Neural cell (in vitro differentiated cells): ENCODE data around the gene SSTR4. TPM values are rescaled to one million over a fixed set of nuclear protein-coding genes. Genes with fewer than 3 reads are reported as not detected.

Source experiments
- H2AFZ ChIP-seq: fragments of 200-600, 300-800 bp; sonication (generic), shearing (Covaris generic); 2 replicates; pipeline ENCODE4 v1.6.0; 2014; ENCODE audit warnings: low read depth, mild to moderate bottlenecking, antibody characterized with exemption, low read length, moderate library complexity
- H3F3A ChIP-seq: fragments of 200-600 bp; shearing (Covaris generic); 2 replicates; pipeline ENCODE4 v1.6.1; 2016; ENCODE audit warnings: mild to moderate bottlenecking, moderate library complexity, mixed read lengths, antibody characterized with exemption, low read length; ENCODE audit not compliant: insufficient read depth, poor library complexity, severe bottlenecking
- H3K27ac ChIP-seq: fragments of 200-600, 300-800 bp; sonication (generic), shearing (Covaris generic); 2 replicates; pipeline ENCODE4 v1.5.1; 2014; ENCODE audit warnings: mild to moderate bottlenecking, low read length, moderate library complexity
- H3K27me3 ChIP-seq: fragments of 300-800, 200-600 bp; sonication (generic), shearing (Covaris generic); 2 replicates; pipeline ENCODE4 v1.6.0; 2014; ENCODE audit warnings: mild to moderate bottlenecking, low read depth, low read length, moderate library complexity; ENCODE audit not compliant: insufficient read depth
- H3K36me3 ChIP-seq: fragments of 300-800, 200-600 bp; sonication (generic), shearing (Covaris generic); 2 replicates; pipeline ENCODE4 v1.5.1; 2014; ENCODE audit warnings: mild to moderate bottlenecking, antibody characterized with exemption, low read length, moderate library complexity; ENCODE audit not compliant: insufficient read depth
- H3K4me2 ChIP-seq: fragments of 300-800, 200-600 bp; sonication (generic), shearing (Covaris generic); 2 replicates; pipeline ENCODE4 v1.6.0; 2014; ENCODE audit warnings: mild to moderate bottlenecking, low read length
- H3K4me3 ChIP-seq: fragments of 300-800, 200-600 bp; sonication (generic), shearing (Covaris generic); 2 replicates; pipeline ENCODE4 v1.5.1; 2014; ENCODE audit warnings: mild to moderate bottlenecking, low read length, moderate library complexity
- H3K79me2 ChIP-seq: fragments of 200-600 bp; shearing (Covaris generic); replicated peaks from 2 replicates; pipeline ENCODE4 v1.6.0; 2014; ENCODE audit warnings: mild to moderate bottlenecking, low read length, moderate library complexity; ENCODE audit not compliant: insufficient read depth
- H3K9ac ChIP-seq: fragments of 300-800, 200-600 bp; sonication (generic), shearing (Covaris generic); 2 replicates; pipeline ENCODE4 v1.6.1; 2016; ENCODE audit warnings: mild to moderate bottlenecking, low read length, mixed read lengths
- H3K9me2 ChIP-seq: fragments of 200-600 bp; shearing (Covaris generic); 2 replicates; pipeline ENCODE4 v1.6.1; 2016; ENCODE audit warnings: mild to moderate bottlenecking, low read length, mixed read lengths; ENCODE audit not compliant: insufficient read depth
- H3K9me3 ChIP-seq: fragments of 200-600, 300-800 bp; sonication (generic), shearing (Covaris generic); 2 replicates; pipeline ENCODE4 v1.6.1; 2016; ENCODE audit warnings: mild to moderate bottlenecking, mixed run types, low read length, moderate library complexity, mixed read lengths
- H4K20me1 ChIP-seq: fragments of 200-600 bp; shearing (Covaris generic); 2 replicates; pipeline ENCODE4 v1.6.1; 2016; ENCODE audit warnings: mild to moderate bottlenecking, mixed run types; ENCODE audit not compliant: insufficient read depth
- EP300 ChIP-seq: fragments of 450-650 bp; conservative IDR thresholded peaks from 2 replicates; pipeline ENCODE4 v1.6.1; 2014; ENCODE audit warnings: antibody characterized with exemption, mild to moderate bottlenecking, moderate library complexity; ENCODE audit not compliant: poor library complexity, severe bottlenecking
- EZH2 ChIP-seq: fragments of 200-600, 300-800 bp; shearing (Covaris generic), sonication (generic); IDR thresholded peaks from 2 replicates; pipeline ENCODE4 v1.6.1; 2014; ENCODE audit warnings: antibody characterized with exemption, low read length, borderline replicate concordance, mild to moderate bottlenecking; ENCODE audit not compliant: insufficient read depth, poor library complexity, severe bottlenecking
- MXI1 ChIP-seq: fragments of 450-650 bp; conservative IDR thresholded peaks from 2 replicates; pipeline ENCODE4 v1.6.1; 2014; ENCODE audit warnings: antibody characterized with exemption, mild to moderate bottlenecking; ENCODE audit not compliant: poor library complexity, severe bottlenecking
- POLR2AphosphoS5 ChIP-seq: IDR thresholded peaks from 2 replicates; pipeline ENCODE4 v1.6.1; 2012
- RAD21 ChIP-seq: fragments of 450-650 bp; conservative IDR thresholded peaks from 2 replicates; pipeline ENCODE4 v1.6.1; 2014; ENCODE audit warnings: antibody characterized with exemption, mild to moderate bottlenecking, moderate library complexity
- SMC3 ChIP-seq: fragments of 450-650 bp; conservative IDR thresholded peaks from 2 replicates; pipeline ENCODE4 v1.6.1; 2014; ENCODE audit warnings: antibody characterized with exemption, mild to moderate bottlenecking, moderate library complexity; ENCODE audit not compliant: poor library complexity
- TAF1 ChIP-seq: IDR thresholded peaks from 2 replicates; pipeline ENCODE4 v1.6.1; 2012; ENCODE audit warnings: low read depth
- polyA plus RNA-seq: library from polyadenylated mRNA; depleted of rRNA; stranded (reverse); fragments of >200 nt; gene quantifications from 2 replicates; pipeline ENCODE4 v1.2.3, GENCODE V29; 2014
- TF ChIP-seq, protein P1 (sequence below): fragments of 450-650 bp; IDR thresholded peaks from 2 replicates; pipeline ENCODE4 v1.5.1; 2014; ENCODE audit warnings: antibody characterized with exemption, mild to moderate bottlenecking, moderate library complexity; ENCODE audit not compliant: poor library complexity, severe bottlenecking
- TF ChIP-seq, protein P2 (sequence below): IDR thresholded peaks from 2 replicates; pipeline ENCODE4 v1.6.1; 2012; ENCODE audit warnings: borderline replicate concordance

SSTR4 gene
- polyA plus RNA-seq, 1 donor from 2014 or later, result not detected

DNA sequence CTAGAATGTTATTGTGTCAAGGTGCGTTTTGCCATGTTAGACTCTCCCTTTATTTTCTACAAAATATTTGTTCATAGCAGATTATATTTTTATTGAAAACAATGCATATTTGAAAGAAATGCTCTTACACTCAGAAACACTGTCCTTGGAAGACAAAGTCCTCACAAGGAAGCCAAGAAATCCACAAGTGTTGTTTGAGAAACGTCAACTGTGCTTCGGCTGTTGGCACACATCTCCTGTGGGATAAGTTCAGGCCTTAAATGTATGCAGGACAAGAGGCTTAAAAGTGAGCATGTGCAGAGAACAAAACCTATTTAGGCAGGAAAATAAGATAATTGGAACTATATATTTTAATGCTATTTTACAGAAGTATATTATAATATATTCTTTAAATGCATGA is 23.9 kb downstream of the SSTR4 start:
- no peak overlapping the region for H3K27ac ChIP-seq
- no peak overlapping the region for H2AFZ ChIP-seq
- H3K27me3 ChIP-seq, result peaks cover 11% of the 10 kb centered on the region
- no peaks in the 10 kb centered on the region for H3K79me2 ChIP-seq
- TF ChIP-seq TAF1 (no peak), SMC3 (no peak), EZH2 (no peak), POLR2AphosphoS5 (no peak), EP300 (no peak), MXI1 (no peak), RAD21 (no peak)
- TF ChIP-seq, protein P1, sequence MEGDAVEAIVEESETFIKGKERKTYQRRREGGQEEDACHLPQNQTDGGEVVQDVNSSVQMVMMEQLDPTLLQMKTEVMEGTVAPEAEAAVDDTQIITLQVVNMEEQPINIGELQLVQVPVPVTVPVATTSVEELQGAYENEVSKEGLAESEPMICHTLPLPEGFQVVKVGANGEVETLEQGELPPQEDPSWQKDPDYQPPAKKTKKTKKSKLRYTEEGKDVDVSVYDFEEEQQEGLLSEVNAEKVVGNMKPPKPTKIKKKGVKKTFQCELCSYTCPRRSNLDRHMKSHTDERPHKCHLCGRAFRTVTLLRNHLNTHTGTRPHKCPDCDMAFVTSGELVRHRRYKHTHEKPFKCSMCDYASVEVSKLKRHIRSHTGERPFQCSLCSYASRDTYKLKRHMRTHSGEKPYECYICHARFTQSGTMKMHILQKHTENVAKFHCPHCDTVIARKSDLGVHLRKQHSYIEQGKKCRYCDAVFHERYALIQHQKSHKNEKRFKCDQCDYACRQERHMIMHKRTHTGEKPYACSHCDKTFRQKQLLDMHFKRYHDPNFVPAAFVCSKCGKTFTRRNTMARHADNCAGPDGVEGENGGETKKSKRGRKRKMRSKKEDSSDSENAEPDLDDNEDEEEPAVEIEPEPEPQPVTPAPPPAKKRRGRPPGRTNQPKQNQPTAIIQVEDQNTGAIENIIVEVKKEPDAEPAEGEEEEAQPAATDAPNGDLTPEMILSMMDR, result no peak
- TF ChIP-seq, protein P2, sequence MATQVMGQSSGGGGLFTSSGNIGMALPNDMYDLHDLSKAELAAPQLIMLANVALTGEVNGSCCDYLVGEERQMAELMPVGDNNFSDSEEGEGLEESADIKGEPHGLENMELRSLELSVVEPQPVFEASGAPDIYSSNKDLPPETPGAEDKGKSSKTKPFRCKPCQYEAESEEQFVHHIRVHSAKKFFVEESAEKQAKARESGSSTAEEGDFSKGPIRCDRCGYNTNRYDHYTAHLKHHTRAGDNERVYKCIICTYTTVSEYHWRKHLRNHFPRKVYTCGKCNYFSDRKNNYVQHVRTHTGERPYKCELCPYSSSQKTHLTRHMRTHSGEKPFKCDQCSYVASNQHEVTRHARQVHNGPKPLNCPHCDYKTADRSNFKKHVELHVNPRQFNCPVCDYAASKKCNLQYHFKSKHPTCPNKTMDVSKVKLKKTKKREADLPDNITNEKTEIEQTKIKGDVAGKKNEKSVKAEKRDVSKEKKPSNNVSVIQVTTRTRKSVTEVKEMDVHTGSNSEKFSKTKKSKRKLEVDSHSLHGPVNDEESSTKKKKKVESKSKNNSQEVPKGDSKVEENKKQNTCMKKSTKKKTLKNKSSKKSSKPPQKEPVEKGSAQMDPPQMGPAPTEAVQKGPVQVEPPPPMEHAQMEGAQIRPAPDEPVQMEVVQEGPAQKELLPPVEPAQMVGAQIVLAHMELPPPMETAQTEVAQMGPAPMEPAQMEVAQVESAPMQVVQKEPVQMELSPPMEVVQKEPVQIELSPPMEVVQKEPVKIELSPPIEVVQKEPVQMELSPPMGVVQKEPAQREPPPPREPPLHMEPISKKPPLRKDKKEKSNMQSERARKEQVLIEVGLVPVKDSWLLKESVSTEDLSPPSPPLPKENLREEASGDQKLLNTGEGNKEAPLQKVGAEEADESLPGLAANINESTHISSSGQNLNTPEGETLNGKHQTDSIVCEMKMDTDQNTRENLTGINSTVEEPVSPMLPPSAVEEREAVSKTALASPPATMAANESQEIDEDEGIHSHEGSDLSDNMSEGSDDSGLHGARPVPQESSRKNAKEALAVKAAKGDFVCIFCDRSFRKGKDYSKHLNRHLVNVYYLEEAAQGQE, result no peak
- no peak overlapping the region for H3K4me2 ChIP-seq
- no peaks in the 10 kb centered on the region for H3K9me2 ChIP-seq
- no peaks in the 10 kb centered on the region for H3K9me3 ChIP-seq
- no peaks in the 10 kb centered on the region for H4K20me1 ChIP-seq
- H3K9ac ChIP-seq, result no peak overlapping the region
- H3F3A ChIP-seq, result no peaks in the 10 kb centered on the region
- no peak overlapping the region for H3K4me3 ChIP-seq
- H3K36me3 ChIP-seq, result no peaks in the 10 kb centered on the region

DNA sequence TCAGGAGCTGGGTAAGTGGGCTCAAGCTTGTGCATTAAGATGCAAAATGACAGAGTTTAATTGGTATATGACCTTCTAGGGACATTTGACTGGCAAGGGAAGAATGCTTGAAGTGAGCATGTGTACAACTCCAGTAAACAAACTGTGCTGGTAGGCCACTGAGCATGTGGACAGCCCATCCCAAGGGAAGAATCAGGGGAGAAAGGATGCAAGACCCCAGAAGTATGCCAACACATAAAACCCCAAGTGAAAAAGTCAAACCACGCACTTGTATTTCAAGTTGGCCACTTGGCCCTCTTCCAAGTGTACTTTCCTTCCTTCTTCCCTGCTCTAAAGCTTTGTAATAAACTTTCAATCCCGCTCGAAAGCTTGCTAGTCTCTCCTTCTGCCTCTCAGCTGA is 24.7 kb downstream of the SSTR4 start:
- Histone ChIP-seq H3K27ac (no peak overlapping the region), H4K20me1 (no peaks in the 10 kb centered on the region), H3K9me2 (no peaks in the 10 kb centered on the region), H3K27me3 (peaks cover 11% of the 10 kb centered on the region), H3K4me2 (no peak overlapping the region), H3K9me3 (no peaks in the 10 kb centered on the region), H3K9ac (no peak overlapping the region), H3K4me3 (no peak overlapping the region), H3F3A (no peaks in the 10 kb centered on the region), H3K79me2 (no peaks in the 10 kb centered on the region), H3K36me3 (no peaks in the 10 kb centered on the region), H2AFZ (no peak overlapping the region)
- TF ChIP-seq SMC3 (no peak), EZH2 (no peak)

DNA sequence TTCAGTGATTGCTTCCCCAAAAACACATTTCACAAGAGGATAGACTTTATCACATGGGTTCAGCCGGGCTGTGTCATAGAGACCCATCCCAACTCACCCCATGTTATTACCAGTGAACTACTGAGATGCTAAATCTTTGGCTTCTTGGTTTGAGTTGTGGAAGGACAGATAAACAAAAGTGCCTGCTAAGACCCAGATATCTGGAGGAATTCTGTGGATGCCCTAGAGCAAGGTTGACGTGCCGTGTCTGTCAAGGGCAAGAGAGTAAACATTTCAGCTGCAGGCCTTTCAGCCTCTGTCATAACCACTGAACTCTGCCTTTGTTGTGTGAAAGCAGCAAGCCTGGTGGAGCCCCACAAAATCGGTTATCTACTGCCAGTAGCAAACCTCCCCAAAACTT is 25.5 kb downstream of the SSTR4 start:
- Histone ChIP-seq H3K27ac (no peak overlapping the region), H3K36me3 (no peaks in the 10 kb centered on the region), H3K4me3 (no peak overlapping the region), H3K27me3 (peaks cover 11% of the 10 kb centered on the region), H3K79me2 (no peaks in the 10 kb centered on the region), H2AFZ (no peak overlapping the region), H3K9me2 (no peaks in the 10 kb centered on the region), H4K20me1 (no peaks in the 10 kb centered on the region), H3K9me3 (no peaks in the 10 kb centered on the region), H3K9ac (no peak overlapping the region), H3K4me2 (no peak overlapping the region), H3F3A (no peaks in the 10 kb centered on the region)
- TF ChIP-seq, protein P2, result no peak
- TF ChIP-seq SMC3, result no peak
- TF ChIP-seq, protein P1, result no peak
- TF ChIP-seq MXI1, result no peak
- TF ChIP-seq EP300, result no peak
- TF ChIP-seq EZH2, result no peak
- TF ChIP-seq RAD21, result no peak
- no peak for TF ChIP-seq TAF1
- TF ChIP-seq POLR2AphosphoS5, result no peak
